H1 (cell line): ENCODE results near the gene TRAPPC11. TPM values are rescaled to one million over a fixed set of nuclear protein-coding genes. Genes with fewer than 3 reads are reported as not detected.

Experiments
- CTCF ChIA-PET: fragments of 300-600 bp; sonication (Branson Sonifier 250); formaldehyde crosslinking; loops from one replicate; lab custom pipeline; 2021; ENCODE audit not compliant: partially characterized antibody; lab: Charles Lee
- POLR2A ChIA-PET: fragments of 300-600 bp; sonication (Branson Sonifier 250); formaldehyde crosslinking; loops from one replicate; lab custom pipeline; 2021; ENCODE audit warnings: inconsistent platforms; ENCODE audit not compliant: partially characterized antibody; lab: Charles Lee
- DNase-seq, 2 experiments: peaks; one replicate each; pipeline versions ENCODE4 v3.0.0 to v3.0.0-alpha.2; 2010 to 2022; ENCODE audit warnings: low spot score in 2 of 2, low read depth in 1 of 2, mixed read lengths in 1 of 2
- FAIRE-seq: peaks from 2 replicates; lab custom pipeline; 2011; peaks lifted over from hg19 to GRCh38; lab: Jason Lieb, UNC
- H2AFZ ChIP-seq: 2 replicates; pipeline ENCODE4 v1.8.1; 2012; ENCODE audit warnings: low read length, inconsistent platforms
- H2AK5ac ChIP-seq: 2 replicates; pipeline ENCODE4 v1.6.1; 2013; ENCODE audit warnings: low read depth, low read length
- H2BK120ac ChIP-seq: replicated peaks from 2 replicates; pipeline ENCODE3; 2013; ENCODE audit warnings: low read depth, low read length, inconsistent platforms
- H2BK12ac ChIP-seq: 2 replicates; pipeline ENCODE4 v1.6.1; 2013; ENCODE audit warnings: low read depth, low read length
- H2BK15ac ChIP-seq: 2 replicates; pipeline ENCODE4 v1.6.1; 2013; ENCODE audit warnings: low read length
- H2BK20ac ChIP-seq: 2 replicates; pipeline ENCODE4 v1.6.1; 2013; ENCODE audit warnings: low read length
- H2BK5ac ChIP-seq: 2 replicates; pipeline ENCODE4 v1.6.1; 2013; ENCODE audit warnings: low read depth, low read length
- H3K14ac ChIP-seq: 2 replicates; pipeline ENCODE4 v1.6.1; 2013; ENCODE audit warnings: inconsistent platforms; ENCODE audit not compliant: insufficient read length
- H3K18ac ChIP-seq: 2 replicates; pipeline ENCODE4 v1.6.1; 2013; ENCODE audit warnings: low read length; ENCODE audit errors: extremely low read depth
- H3K23ac ChIP-seq: 2 replicates; pipeline ENCODE4 v1.6.1; 2013; ENCODE audit warnings: inconsistent platforms; ENCODE audit not compliant: insufficient read length
- H3K23me2 ChIP-seq: 2 replicates; pipeline ENCODE4 v1.6.1; 2013; ENCODE audit warnings: low read depth, low read length
- H3K27ac ChIP-seq: 2 replicates; pipeline ENCODE4 v1.6.1; 2011; ENCODE audit warnings: low read depth, low read length, inconsistent platforms
- H3K27me3 ChIP-seq, 4 experiments: replicated peaks in 1 of 4; 1 replicate in 1 of 4; 2 replicates in 3 of 4; pipeline versions ENCODE4 v1.6.1 to v1.8.1; 2011 to 2013; ENCODE audit warnings: low read length in 3 of 4, mild to moderate bottlenecking in 3 of 4, inconsistent platforms in 2 of 4, mixed read lengths in 2 of 4, moderate library complexity in 1 of 4; ENCODE audit not compliant: control insufficient read depth in 3 of 4, insufficient read depth in 3 of 4; ENCODE audit errors: extremely low read depth in 1 of 4
- H3K36me3 ChIP-seq, 4 experiments: 2 replicates each; pipeline versions ENCODE4 v1.6.1 to v1.8.1; 2011 to 2013; ENCODE audit warnings: mild to moderate bottlenecking in 4 of 4, low read length in 3 of 4, moderate library complexity in 2 of 4, control low read depth in 1 of 4, inconsistent platforms in 1 of 4; ENCODE audit not compliant: insufficient read depth in 4 of 4, control insufficient read depth in 2 of 4
- H3K4ac ChIP-seq: replicated peaks from 2 replicates; pipeline ENCODE3; 2013; ENCODE audit warnings: low read length, low read depth, mixed read lengths, inconsistent platforms; ENCODE audit not compliant: insufficient read length
- H3K4me1 ChIP-seq, 4 experiments: replicated peaks in 1 of 4; 1 replicate in 1 of 4; 2 replicates in 3 of 4; pipeline versions ENCODE4 v1.6.1 to v1.8.1; 2011 to 2013; ENCODE audit warnings: low read length in 3 of 4, inconsistent platforms in 2 of 4, mixed read lengths in 1 of 4; ENCODE audit not compliant: insufficient read depth in 4 of 4, control insufficient read depth in 3 of 4
- H3K4me2 ChIP-seq, 2 experiments: 2 replicates each; pipeline versions ENCODE4 v1.6.1 to v1.8.1; 2011 to 2013; ENCODE audit warnings: low read depth in 2 of 2, low read length in 2 of 2, control low read depth in 1 of 2, inconsistent platforms in 1 of 2, mild to moderate bottlenecking in 1 of 2; ENCODE audit not compliant: insufficient read depth in 1 of 2
- H3K4me3 ChIP-seq, 4 experiments: fragments of 200-600, 300-600 bp in 1 of 4; sonication (generic), shearing (Covaris generic), sonication (Bioruptor Twin) in 1 of 4; 2 replicates each; pipeline versions ENCODE4 v1.5.1 to v1.8.1; 2011 to 2016; ENCODE audit warnings: low read length in 4 of 4, low read depth in 3 of 4, control low read depth in 2 of 4, inconsistent platforms in 2 of 4, mild to moderate bottlenecking in 2 of 4, mixed read lengths in 1 of 4, moderate library complexity in 1 of 4; ENCODE audit not compliant: insufficient read depth in 2 of 4; ENCODE audit errors: extremely low read depth in 1 of 4
- H3K56ac ChIP-seq: replicated peaks from 2 replicates; pipeline ENCODE3; 2013; ENCODE audit warnings: low read depth, mild to moderate bottlenecking, mixed read lengths, low read length, inconsistent platforms; ENCODE audit not compliant: insufficient read length
- H3K79me1 ChIP-seq: 2 replicates; pipeline ENCODE4 v1.6.1; 2013; ENCODE audit warnings: low read depth, low read length, control low read depth
- H3K79me2 ChIP-seq, 2 experiments: 2 replicates each; pipeline versions ENCODE4 v1.6.1 to v1.8.1; 2012 to 2013; ENCODE audit warnings: low read length in 2 of 2, mild to moderate bottlenecking in 2 of 2, inconsistent platforms in 1 of 2; ENCODE audit not compliant: insufficient read depth in 2 of 2, control insufficient read depth in 1 of 2
- H3K9ac ChIP-seq, 4 experiments: replicated peaks in 1 of 4; 1 replicate in 1 of 4; 2 replicates in 3 of 4; pipeline versions ENCODE4 v1.6.1 to v1.8.1; 2011 to 2013; ENCODE audit warnings: low read depth in 3 of 4, low read length in 3 of 4, control low read depth in 2 of 4, mild to moderate bottlenecking in 2 of 4, moderate library complexity in 2 of 4, inconsistent platforms in 1 of 4; ENCODE audit errors: extremely low read depth in 1 of 4
- H3K9me3 ChIP-seq, 2 experiments: 2 replicates each; pipeline versions ENCODE4 v1.6.1 to v1.8.1; 2012 to 2013; ENCODE audit warnings: mild to moderate bottlenecking in 2 of 2, moderate library complexity in 2 of 2, control low read depth in 1 of 2, inconsistent platforms in 1 of 2, low read depth in 1 of 2, low read length in 1 of 2, mixed read lengths in 1 of 2; ENCODE audit not compliant: insufficient read depth in 2 of 2
- H4K20me1 ChIP-seq, 2 experiments: replicated peaks in 1 of 2; 2 replicates each; pipeline versions ENCODE3 to v1.8.1; 2011 to 2013; ENCODE audit warnings: inconsistent platforms in 2 of 2, low read length in 2 of 2, mild to moderate bottlenecking in 1 of 2; ENCODE audit not compliant: insufficient read depth in 2 of 2, control insufficient read depth in 1 of 2
- H4K5ac ChIP-seq: 2 replicates; pipeline ENCODE4 v1.6.1; 2013; ENCODE audit warnings: low read length, low read depth, mixed read lengths, inconsistent platforms; ENCODE audit not compliant: insufficient read length
- H4K8ac ChIP-seq: 2 replicates; pipeline ENCODE4 v1.8.0; 2013; ENCODE audit warnings: mild to moderate bottlenecking, moderate library complexity, low read length, inconsistent platforms; ENCODE audit not compliant: insufficient read depth; ENCODE audit errors: extremely low read depth
- H4K91ac ChIP-seq: replicated peaks from 2 replicates; pipeline ENCODE3; 2013; ENCODE audit warnings: low read length, mixed read lengths, inconsistent platforms; ENCODE audit not compliant: insufficient read length
- CBX8 ChIP-seq: fragments of 300-800, 300-1000 bp; sonication (generic); IDR thresholded peaks from 2 replicates; pipeline ENCODE4 v1.7.1; 2016; ENCODE audit warnings: low read depth, low read length, borderline replicate concordance
- GABPA ChIP-seq: IDR thresholded peaks from 2 replicates; pipeline ENCODE4 v1.6.1; 2011; ENCODE audit warnings: mild to moderate bottlenecking, low read length, moderate library complexity, borderline replicate concordance; ENCODE audit not compliant: insufficient read depth
- POLR2AphosphoS5 ChIP-seq: IDR thresholded peaks from 2 replicates; pipeline ENCODE4 v1.6.1; 2011; ENCODE audit warnings: low read depth, low read length
- RAD21 ChIP-seq, 2 experiments: IDR thresholded peaks in 1 of 2; conservative IDR thresholded peaks in 1 of 2; 2 replicates each; pipeline ENCODE4 v1.6.1; 2011; ENCODE audit warnings: low read depth in 2 of 2, low read length in 2 of 2, improper control_type of control experiment in 1 of 2, inconsistent platforms in 1 of 2, mild to moderate bottlenecking in 1 of 2, moderate library complexity in 1 of 2
- RBBP5 ChIP-seq: IDR thresholded peaks from 2 replicates; pipeline ENCODE4 v1.7.1; 2012; ENCODE audit warnings: low read depth, mild to moderate bottlenecking, inconsistent platforms, low read length, moderate library complexity, borderline replicate concordance
- WGBS, 2 experiments: shearing (Covaris generic) in 1 of 2; methylation state at CpG; one replicate each; pipeline versions ENCODE4 v1.1.6 to v1.1.7; 2013 to 2015; ENCODE audit warnings: low lambda C conversion rate in 2 of 2, mixed read lengths in 2 of 2, inconsistent platforms in 1 of 2, low coverage in 1 of 2, missing lambda C conversion rate in 1 of 2; ENCODE audit not compliant: insufficient replicate concordance in 2 of 2, insufficient coverage in 1 of 2, insufficient read length in 1 of 2; ENCODE audit errors: extremely low coverage in 1 of 2, missing lambda C conversion rate in 1 of 2; 5-methylcytosine and 5-hydroxymethylcytosine counted together
- polyA plus RNA-seq, 7 experiments: library from polyadenylated mRNA; depleted of rRNA in 3 of 7; stranded (reverse) in 5 of 7; unstranded in 2 of 7; fragments of >200 nt in 5 of 7; fragments of 200-250 nt in 2 of 7; gene quantifications; 1 replicate in 5 of 7; 2 replicates in 1 of 7; 4 replicates in 1 of 7; pipeline versions ENCODE4 v1.2.1 to v1.2.3, GENCODE V29; 2011 to 2013; ENCODE audit warnings: missing spikeins in 2 of 7, mixed read lengths in 2 of 7
- total RNA-seq: library from RNA; stranded (reverse); fragmentation: NEBNext Ultra II Directional; extraction: Animal tissue kit (Norgen Biotek cat#: 25700); gene quantifications from 2 replicates; pipeline ENCODE4 v1.2.1, GENCODE V29; 2021
- TF ChIP-seq, protein P1 (sequence below): IDR thresholded peaks from 2 replicates; pipeline ENCODE4 v1.6.1; 2012; ENCODE audit warnings: low read length, inconsistent platforms
- TF ChIP-seq, protein P2 (sequence below), 3 experiments: IDR thresholded peaks; 1 replicate in 2 of 3; 2 replicates in 1 of 3; pipeline versions ENCODE4 v1.5.1 to v1.6.1; 2011; ENCODE audit warnings: low read length in 3 of 3, mild to moderate bottlenecking in 3 of 3, inconsistent platforms in 2 of 3, low read depth in 1 of 3, moderate library complexity in 1 of 3; ENCODE audit not compliant: insufficient read depth in 1 of 3; ENCODE audit errors: control extremely low read depth in 1 of 3
- TF ChIP-seq, protein P3 (sequence below): IDR thresholded peaks from 2 replicates; pipeline ENCODE4 v1.6.1; 2012; ENCODE audit warnings: inconsistent platforms

Gene TRAPPC11
- total and polyA plus RNA-seq, 2 of the 8 experiments (the other 6 are each of a cell fraction or from before 2014, with no cell fraction given) = 19.2 to 25.9 TPM

- no peak overlapping the region for H3K56ac ChIP-seq
- no peak overlapping the region for H2AFZ ChIP-seq
- TF ChIP-seq RBBP5 (no peak), CBX8 (no peak), POLR2AphosphoS5 (no peak), GABPA (no peak), RAD21 (IDR thresholded peaks at IDR 0.05 in 1 of 2, conservative IDR thresholded peaks at IDR 0.05 in 1 of 2; ENCODE audit: low read depth in 2 of 2, low read length in 2 of 2) (no peak)
- TF ChIP-seq, protein P1, sequence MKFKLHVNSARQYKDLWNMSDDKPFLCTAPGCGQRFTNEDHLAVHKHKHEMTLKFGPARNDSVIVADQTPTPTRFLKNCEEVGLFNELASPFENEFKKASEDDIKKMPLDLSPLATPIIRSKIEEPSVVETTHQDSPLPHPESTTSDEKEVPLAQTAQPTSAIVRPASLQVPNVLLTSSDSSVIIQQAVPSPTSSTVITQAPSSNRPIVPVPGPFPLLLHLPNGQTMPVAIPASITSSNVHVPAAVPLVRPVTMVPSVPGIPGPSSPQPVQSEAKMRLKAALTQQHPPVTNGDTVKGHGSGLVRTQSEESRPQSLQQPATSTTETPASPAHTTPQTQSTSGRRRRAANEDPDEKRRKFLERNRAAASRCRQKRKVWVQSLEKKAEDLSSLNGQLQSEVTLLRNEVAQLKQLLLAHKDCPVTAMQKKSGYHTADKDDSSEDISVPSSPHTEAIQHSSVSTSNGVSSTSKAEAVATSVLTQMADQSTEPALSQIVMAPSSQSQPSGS = no peak
- TF ChIP-seq, protein P2, sequence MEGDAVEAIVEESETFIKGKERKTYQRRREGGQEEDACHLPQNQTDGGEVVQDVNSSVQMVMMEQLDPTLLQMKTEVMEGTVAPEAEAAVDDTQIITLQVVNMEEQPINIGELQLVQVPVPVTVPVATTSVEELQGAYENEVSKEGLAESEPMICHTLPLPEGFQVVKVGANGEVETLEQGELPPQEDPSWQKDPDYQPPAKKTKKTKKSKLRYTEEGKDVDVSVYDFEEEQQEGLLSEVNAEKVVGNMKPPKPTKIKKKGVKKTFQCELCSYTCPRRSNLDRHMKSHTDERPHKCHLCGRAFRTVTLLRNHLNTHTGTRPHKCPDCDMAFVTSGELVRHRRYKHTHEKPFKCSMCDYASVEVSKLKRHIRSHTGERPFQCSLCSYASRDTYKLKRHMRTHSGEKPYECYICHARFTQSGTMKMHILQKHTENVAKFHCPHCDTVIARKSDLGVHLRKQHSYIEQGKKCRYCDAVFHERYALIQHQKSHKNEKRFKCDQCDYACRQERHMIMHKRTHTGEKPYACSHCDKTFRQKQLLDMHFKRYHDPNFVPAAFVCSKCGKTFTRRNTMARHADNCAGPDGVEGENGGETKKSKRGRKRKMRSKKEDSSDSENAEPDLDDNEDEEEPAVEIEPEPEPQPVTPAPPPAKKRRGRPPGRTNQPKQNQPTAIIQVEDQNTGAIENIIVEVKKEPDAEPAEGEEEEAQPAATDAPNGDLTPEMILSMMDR (IDR thresholded peaks at IDR 0.05; ENCODE audit: control extremely low read depth in 1 of 3, insufficient read depth in 1 of 3, low read depth in 1 of 3, low read length in 3 of 3) = no peak
- TF ChIP-seq, protein P3, sequence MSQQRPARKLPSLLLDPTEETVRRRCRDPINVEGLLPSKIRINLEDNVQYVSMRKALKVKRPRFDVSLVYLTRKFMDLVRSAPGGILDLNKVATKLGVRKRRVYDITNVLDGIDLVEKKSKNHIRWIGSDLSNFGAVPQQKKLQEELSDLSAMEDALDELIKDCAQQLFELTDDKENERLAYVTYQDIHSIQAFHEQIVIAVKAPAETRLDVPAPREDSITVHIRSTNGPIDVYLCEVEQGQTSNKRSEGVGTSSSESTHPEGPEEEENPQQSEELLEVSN = no peak
Observed at GRCh38 chr4:183751106-183751505, 92.0 kb downstream of the TRAPPC11 start.

More at GRCh38 chr4:183751106-183751505, 92.0 kb downstream of the TRAPPC11 start:
- FAIRE-seq = no peak
- Histone ChIP-seq H2BK5ac (no peak overlapping the region), H3K4me3 (no peak overlapping the region), H3K79me2 (no peaks in the 10 kb centered on the region), H4K20me1 (no peaks in the 10 kb centered on the region), H3K23me2 (no peaks in the 10 kb centered on the region), H3K9ac (no peak overlapping the region), H3K4me1 (no peaks in the 10 kb centered on the region; a peak in 1 of 7 replicates), H4K8ac (no peak overlapping the region), H2BK120ac (no peak overlapping the region), H3K14ac (no peak overlapping the region), H2BK12ac (no peak overlapping the region), H3K23ac (no peak overlapping the region), H3K27ac (no peak overlapping the region), H3K4me2 (no peak overlapping the region), H2BK15ac (no peak overlapping the region), H4K5ac (no peak overlapping the region), H2AK5ac (no peak overlapping the region), H4K91ac (no peak overlapping the region), H3K4ac (no peak overlapping the region), H3K27me3 (no peaks in the 10 kb centered on the region), H3K79me1 (no peaks in the 10 kb centered on the region), H3K18ac (no peak overlapping the region), H2BK20ac (no peak overlapping the region), H3K36me3 (no peaks in the 10 kb centered on the region; a peak in 1 of 8 replicates), H3K9me3 (peaks cover 5 to 10% of the 10 kb centered on the region in 2 experiments; a peak in 3 of 4 replicates)
- DNase-seq = no peak
- POLR2A ChIA-PET = interaction anchor here (0.6 kb wide), 1 partner anchor 449 kb away, joined by 3 read pairs; no protein-coding TSS in a partner anchor
- 95% methylated on average over 4 of the region's 4 CpGs; no CpG with 5 or more reads in 1 of the 2 experiments for WGBS, 2 experiments
- CTCF ChIA-PET = interaction anchor here (1.0 to 1.1 kb wide), 2 partner anchors 8 to 349 kb away, joined by 3 read pairs; no protein-coding TSS in a partner anchor
